ENCODE data around the gene NFATC1.

GRCh38 chr18:79405019-79405780 is 9.5 kb downstream of the NFATC1 start:
- TF ChIP-seq CTCF (IDR thresholded peaks at IDR 0.05) (no peak), POLR2A (IDR thresholded peaks at IDR 0.05) (no peak)

Measured in transverse colon (tissue), 3 donors.